Activated CD4-positive, alpha-beta memory T cell treated with anti-CD3 and anti-CD28 coated beads, Interleukin-2, amount 10 ng/mL, durations not matched to agents 7 days and 5 days (primary cell): Measurements from ENCODE around the gene SPATA25. TPM values are rescaled to one million over a fixed set of nuclear protein-coding genes. Genes with fewer than 3 reads are reported as not detected.

Experiments
- total RNA-seq, 2 experiments: library from RNA; stranded (reverse); gene quantifications; one replicate each; pipeline ENCODE4 v1.2.3, GENCODE V29; 2021

Gene SPATA25
- total RNA-seq, 2 experiments from 2014 or later, result 0.30 to 0.88 TPM

Other genes with a start within 250 kb of the SPATA25 start
- not detected for gene WFDC11, start 217.4 kb downstream of the SPATA25 start, total RNA-seq
- gene WFDC13, start 185.6 kb downstream of the SPATA25 start, total RNA-seq, result not detected
- gene WFDC10B, start 182.6 kb downstream of the SPATA25 start, total RNA-seq, result not detected
- not detected for gene SPINT4, start 165.3 kb downstream of the SPATA25 start, total RNA-seq
- not detected for gene WFDC3, start 95.7 kb downstream of the SPATA25 start, total RNA-seq
- gene DNTTIP1, start 95.7 kb downstream of the SPATA25 start, total RNA-seq, result 10 to 100 TPM; 29.0 to 34.7 TPM
- gene UBE2C, start 75.0 kb downstream of the SPATA25 start, total RNA-seq, result 100 to 1,000 TPM; 170 to 184 TPM
- gene TNNC2, start 60.3 kb downstream of the SPATA25 start, total RNA-seq, result not detected
- 1 to 10 TPM in 1 of 2 experiments, under 1 TPM in 1; 0.91 to 1.6 TPM for gene SNX21, start 53.8 kb downstream of the SPATA25 start, total RNA-seq
- 10 to 100 TPM; 36.0 to 36.5 TPM for gene ACOT8, start 30.2 kb downstream of the SPATA25 start, total RNA-seq
- gene ZSWIM3, start 30.0 kb downstream of the SPATA25 start, total RNA-seq, result 1 to 10 TPM; 5.5 to 5.7 TPM
- 1 to 10 TPM; 2.7 to 2.9 TPM for gene ZSWIM1, start 6.4 kb downstream of the SPATA25 start, total RNA-seq
- 1 to 10 TPM; 1.0 to 1.6 TPM for gene NEURL2, start 3.6 kb upstream of the SPATA25 start, total RNA-seq
- 10 to 100 TPM; 64.3 to 64.6 TPM for gene CTSA, start 3.7 kb upstream of the SPATA25 start, total RNA-seq
- 1 to 10 TPM; 2.8 to 3.1 TPM for gene PLTP, start 24.5 kb upstream of the SPATA25 start, total RNA-seq
- gene PCIF1, start 47.1 kb upstream of the SPATA25 start, total RNA-seq, result 10 to 100 TPM; 44.2 to 45.7 TPM
- 10 to 100 TPM; 35.7 to 36.7 TPM for gene ZNF335, start 84.6 kb upstream of the SPATA25 start, total RNA-seq
- gene MMP9, start 121.3 kb upstream of the SPATA25 start, total RNA-seq, result under 1 TPM; 0.13 to 0.15 TPM
- gene SLC12A5, start 141.6 kb upstream of the SPATA25 start, total RNA-seq, result under 1 TPM in 1 of 2 experiments, not detected in 1; 0.53 TPM
- gene NCOA5, start 202.3 kb upstream of the SPATA25 start, total RNA-seq, result 10 to 100 TPM; 24.6 to 26.3 TPM
- gene CD40, start 230.7 kb upstream of the SPATA25 start, total RNA-seq, result under 1 TPM; 0.88 to 0.93 TPM